ENCODE measurements around the gene PIF1. TPM values are rescaled to one million over a fixed set of nuclear protein-coding genes. Genes with fewer than 3 reads are reported as not detected.
A peak's percentile ranks its signal among the peaks of the same experiment; 100 is the strongest.
"Not testable (repeated sequence)": the region's sequence is repeated elsewhere in the genome, so short reads cannot be mapped to it uniquely, and the experiment has no call there.

PIF1 gene
- total RNA-seq, 1 experiment from 2014 or later: 20.1 TPM

DNA sequence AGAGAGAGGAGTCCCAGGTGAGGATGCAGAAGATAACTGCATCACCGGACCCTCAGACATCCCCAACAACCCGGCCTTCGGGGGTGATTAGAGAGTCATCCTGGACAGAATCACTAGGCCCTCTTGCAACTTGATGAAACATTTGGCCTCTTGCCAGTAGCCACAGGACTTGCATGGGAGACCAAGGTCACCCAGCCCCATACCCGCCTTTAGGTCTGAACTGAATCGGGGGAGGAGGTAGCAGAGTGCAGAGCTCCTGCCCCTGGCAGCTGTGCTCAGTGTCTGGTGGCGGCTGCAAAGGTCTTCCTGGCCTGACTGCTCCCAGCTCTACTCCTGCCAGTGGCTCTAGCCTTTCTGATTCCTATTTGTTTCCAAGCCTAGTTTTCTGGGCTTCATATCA lies 12.4 kb downstream of the PIF1 start:
- Histone ChIP-seq H3K9me3 (replicated peaks) (no peaks in the 10 kb centered on the region), H3K36me3 (peaks cover 25% of the 10 kb centered on the region), H3K4me3 (no peak overlapping the region), H3K27ac (no peak overlapping the region), H3K27me3 (replicated peaks) (no peaks in the 10 kb centered on the region), H3K4me1 (replicated peaks) (0 out of 2 replicates have a peak, but pooled peaks cover 4% of the 10 kb centered on the region)
- DNase-seq (ENCODE audit: low read depth in 1 of 2, low spot score in 2 of 2): no peak

DNA sequence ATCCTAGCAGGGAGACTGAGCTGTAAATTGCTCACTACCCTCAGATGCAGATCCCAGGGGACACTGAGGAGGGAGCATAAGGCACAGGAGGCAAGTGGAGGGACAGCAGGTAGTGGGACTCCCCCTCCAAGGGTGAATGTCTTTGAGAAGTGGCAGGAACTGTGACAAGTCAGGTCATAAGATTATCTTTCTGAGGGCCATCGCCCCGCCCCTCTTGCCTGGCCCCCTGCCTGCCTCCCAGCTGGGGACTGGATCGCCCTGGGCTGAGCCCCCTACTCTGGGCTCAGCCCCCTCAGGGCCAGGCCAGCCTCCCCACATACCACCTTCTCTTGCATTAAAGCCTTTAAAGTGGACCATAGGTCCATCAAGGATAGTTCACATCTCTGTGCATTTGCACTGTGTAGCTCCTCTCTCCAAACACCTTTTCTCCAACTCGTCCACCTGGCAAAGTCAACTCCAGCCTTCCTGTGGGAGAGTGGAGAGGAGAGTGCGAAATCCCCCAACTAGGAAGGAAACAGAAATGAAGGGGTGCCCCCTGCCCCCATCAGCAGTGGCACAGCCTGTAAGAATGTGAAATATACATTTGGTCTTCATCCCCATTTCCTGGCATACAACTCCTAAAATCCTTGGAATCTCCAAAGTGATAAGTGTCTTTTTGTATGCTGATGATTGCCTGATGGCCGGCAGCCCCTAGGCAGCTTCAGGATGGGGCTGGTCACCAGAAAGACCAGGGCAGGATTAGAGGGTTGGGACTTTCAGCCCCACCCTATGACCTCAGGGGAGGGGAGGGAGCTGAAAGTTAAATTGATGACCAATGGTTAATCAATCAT lies 14.7 kb downstream of the PIF1 start:
- DNase-seq (ENCODE audit: low read depth in 1 of 2, low spot score in 2 of 2): no peak
- H3K9me3 ChIP-seq (replicated peaks): no peaks in the 10 kb centered on the region
- H3K27ac ChIP-seq: no peak overlapping the region
- 0 out of 2 replicates have a peak, but pooled peaks cover 4% of the 10 kb centered on the region for H3K4me1 ChIP-seq (replicated peaks)
- H3K27me3 ChIP-seq (replicated peaks): no peaks in the 10 kb centered on the region
- H3K4me3 ChIP-seq: no peak overlapping the region
- H3K36me3 ChIP-seq: peaks cover 4% of the 10 kb centered on the region; the same call in 1 of the 2 replicates

DNA sequence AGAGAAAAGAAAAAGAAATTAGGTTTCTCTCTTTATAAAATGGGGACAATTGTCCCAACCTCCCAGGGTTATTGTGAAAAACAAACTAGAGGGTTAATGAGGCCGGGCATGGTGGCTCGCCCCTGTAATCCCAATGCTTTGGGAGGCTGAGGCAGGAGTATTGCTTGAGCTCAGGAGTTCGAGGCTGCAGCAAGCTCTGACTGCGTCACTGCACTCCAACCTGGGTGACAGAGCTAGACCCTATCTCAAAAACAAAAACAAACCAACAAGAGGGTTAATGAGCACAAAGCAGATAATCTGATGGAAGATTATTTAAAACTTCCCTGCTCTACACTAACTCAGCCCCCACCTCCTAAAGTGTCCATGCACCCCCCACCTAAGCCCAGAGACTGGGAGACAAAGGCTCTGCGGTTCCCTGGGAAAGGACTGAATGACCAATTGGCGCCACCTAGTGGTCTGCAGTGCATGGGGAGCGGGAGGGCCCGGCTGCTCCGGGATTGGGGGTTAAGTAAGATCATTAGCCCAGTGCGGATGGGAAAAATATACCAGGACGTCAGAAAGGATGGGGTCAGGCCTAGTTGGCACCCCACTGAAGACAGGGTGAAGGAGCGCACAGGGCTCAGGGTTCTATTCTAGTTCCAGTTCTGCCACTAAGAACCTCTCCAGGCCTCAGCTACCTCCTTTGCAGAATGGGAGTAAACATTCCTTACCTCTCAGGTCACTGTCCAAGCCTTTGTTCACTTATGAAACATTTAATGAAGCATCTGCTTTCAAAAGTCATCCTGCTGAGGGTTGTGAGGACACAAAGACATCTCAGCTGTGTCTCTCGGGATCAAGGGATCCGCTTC lies 15.6 kb downstream of the PIF1 start:
- Histone ChIP-seq H3K4me1 (replicated peaks) (0 out of 2 replicates have a peak, but pooled peaks cover 4% of the 10 kb centered on the region), H3K27me3 (replicated peaks) (no peaks in the 10 kb centered on the region), H3K4me3 (no peak overlapping the region), H3K36me3 (no peaks in the 10 kb centered on the region), H3K9me3 (replicated peaks) (no peaks in the 10 kb centered on the region), H3K27ac (no peak overlapping the region)
- peak; percentile 72 to 82 for DNase-seq (ENCODE audit: low read depth in 1 of 2, low spot score in 2 of 2)

DNA sequence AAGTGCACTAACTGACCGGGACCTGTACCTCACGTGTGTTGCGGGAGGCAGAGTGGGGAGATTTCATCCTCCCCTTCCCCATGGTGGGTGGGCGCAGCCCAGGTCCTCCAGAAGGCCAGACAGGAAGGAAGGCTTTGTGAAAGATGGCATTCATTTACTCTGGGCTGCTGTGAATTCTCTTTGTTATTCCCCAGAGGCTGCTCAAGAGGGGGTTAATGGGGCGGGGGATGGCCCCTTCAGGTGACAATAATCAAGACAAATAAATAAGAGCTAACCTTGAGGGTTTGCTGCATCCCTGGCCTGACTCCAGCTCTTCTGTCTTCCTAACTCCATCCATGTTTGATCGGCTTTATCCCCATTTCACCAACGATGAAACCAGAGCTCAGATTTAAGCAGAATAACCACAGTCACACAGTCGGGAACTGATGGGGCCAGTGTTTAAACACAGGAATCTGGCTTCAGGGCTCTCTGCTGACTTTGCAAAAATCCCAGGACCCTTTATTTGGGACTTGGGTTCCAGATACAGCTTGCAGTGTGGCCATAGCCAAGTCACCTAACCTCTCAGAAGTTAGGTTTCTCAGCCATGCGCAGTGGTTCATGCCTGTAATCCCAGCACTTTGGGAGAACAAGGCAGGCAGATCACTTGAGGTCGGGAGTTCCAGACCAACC lies 16.5 kb downstream of the PIF1 start:
- Histone ChIP-seq H3K27me3 (replicated peaks) (no peaks in the 10 kb centered on the region), H3K9me3 (replicated peaks) (no peaks in the 10 kb centered on the region), H3K36me3 (no peaks in the 10 kb centered on the region), H3K4me3 (no peak overlapping the region), H3K27ac (no peak overlapping the region), H3K4me1 (replicated peaks) (0 out of 2 replicates have a peak, but pooled peaks cover 4% of the 10 kb centered on the region)
- DNase-seq (ENCODE audit: low read depth in 1 of 2, low spot score in 2 of 2): no peak

DNA sequence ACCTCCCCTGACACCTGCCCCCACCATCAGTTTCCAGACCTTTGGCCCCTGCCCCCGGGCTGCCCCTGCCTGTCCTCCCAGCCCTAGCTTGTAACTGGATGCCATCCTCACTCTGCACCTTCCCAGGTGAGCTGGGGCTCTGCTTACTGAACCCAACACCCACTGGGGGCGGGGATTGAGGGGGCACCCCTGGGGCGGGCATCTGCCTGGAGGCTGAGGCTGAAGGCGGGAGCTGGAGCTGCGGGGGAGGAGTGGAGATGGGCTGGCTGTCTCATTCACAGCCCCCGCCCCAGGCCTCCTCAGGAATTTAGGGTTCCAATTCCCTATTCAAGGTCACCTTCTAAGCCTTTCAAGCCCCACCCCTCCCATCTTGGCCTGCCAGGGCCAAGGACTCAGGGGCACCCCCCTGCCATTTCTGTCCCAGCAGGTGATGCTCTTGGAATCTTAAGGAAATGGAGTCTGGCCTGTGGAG lies 17.7 kb downstream of the PIF1 start:
- H3K27me3 ChIP-seq (replicated peaks): no peaks in the 10 kb centered on the region
- no peaks in the 10 kb centered on the region for H3K9me3 ChIP-seq (replicated peaks)
- DNase-seq (ENCODE audit: low read depth in 1 of 2, low spot score in 2 of 2): no peak
- H3K4me3 ChIP-seq: no peak overlapping the region
- H3K27ac ChIP-seq: no peak overlapping the region
- no peaks in the 10 kb centered on the region for H3K36me3 ChIP-seq
- H3K4me1 ChIP-seq (replicated peaks): 0 out of 2 replicates have a peak, but pooled peaks cover 4% of the 10 kb centered on the region

DNA sequence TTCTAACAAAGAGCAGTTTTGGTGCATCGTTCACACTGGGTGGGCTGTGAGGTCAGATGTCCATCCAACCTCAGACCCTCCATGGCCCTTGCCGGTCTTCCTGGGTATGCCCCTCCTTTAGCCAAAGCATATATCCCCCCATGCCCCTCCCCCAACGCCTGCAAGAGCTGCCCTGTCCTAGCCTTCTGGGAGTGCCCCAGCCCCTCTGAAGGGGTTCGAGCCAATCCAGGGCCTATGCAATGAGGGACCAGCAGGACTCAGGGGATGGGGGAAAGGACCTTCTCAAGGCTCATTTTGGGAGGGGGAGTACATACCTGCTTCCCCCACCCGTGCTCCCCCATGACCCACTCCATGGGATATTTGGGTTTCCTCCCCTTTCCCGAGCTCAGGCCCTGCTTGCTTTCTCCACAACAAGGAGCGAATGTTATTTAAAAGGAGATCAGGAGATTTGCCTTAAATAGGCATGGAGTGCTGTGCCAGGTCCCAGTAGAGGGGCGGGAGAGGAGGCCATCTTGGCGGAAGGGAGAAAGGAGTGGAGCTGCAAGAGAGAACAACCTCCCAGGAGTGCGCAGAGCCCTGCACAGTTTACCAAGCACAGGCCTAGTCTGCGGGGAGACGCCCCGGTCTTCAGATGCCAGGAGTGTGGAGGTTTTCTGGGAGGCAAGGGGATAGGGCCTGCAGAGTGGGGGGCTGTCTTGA lies 18.2 kb downstream of the PIF1 start:
- DNase-seq (ENCODE audit: low read depth in 1 of 2, low spot score in 2 of 2): no peak
- no peaks in the 10 kb centered on the region for H3K27me3 ChIP-seq (replicated peaks)
- no peak overlapping the region for H3K27ac ChIP-seq
- H3K36me3 ChIP-seq: no peaks in the 10 kb centered on the region
- H3K4me1 ChIP-seq (replicated peaks): 0 out of 2 replicates have a peak, but pooled peaks cover 4% of the 10 kb centered on the region
- no peak overlapping the region for H3K4me3 ChIP-seq
- H3K9me3 ChIP-seq (replicated peaks): no peaks in the 10 kb centered on the region

DNA sequence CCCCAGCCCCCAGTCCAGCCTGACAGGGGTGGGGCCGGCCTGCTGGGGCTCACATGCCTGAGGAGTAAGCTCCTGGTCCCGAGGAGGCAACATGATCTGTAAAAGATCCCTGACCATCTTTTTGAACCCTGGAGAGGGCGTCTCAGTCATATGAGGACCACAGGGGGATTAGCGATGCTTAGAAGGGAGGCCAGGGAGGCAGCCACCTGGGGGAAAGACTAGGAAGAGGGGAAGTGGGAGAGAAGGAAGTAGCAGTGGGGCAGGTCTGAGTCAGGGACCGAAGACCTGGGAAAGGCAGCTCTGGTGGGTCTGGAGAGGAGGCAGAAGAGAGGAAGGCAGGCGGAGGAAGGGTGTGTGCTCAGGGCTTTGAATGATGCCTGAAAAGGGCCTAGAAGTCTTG lies 18.9 kb downstream of the PIF1 start:
- no peak for DNase-seq (ENCODE audit: low read depth in 1 of 2, low spot score in 2 of 2)
- Histone ChIP-seq H3K27ac (no peak overlapping the region), H3K36me3 (no peaks in the 10 kb centered on the region), H3K4me1 (replicated peaks) (0 out of 2 replicates have a peak, but pooled peaks cover 4% of the 10 kb centered on the region), H3K27me3 (replicated peaks) (no peaks in the 10 kb centered on the region), H3K9me3 (replicated peaks) (no peaks in the 10 kb centered on the region), H3K4me3 (no peak overlapping the region)

DNA sequence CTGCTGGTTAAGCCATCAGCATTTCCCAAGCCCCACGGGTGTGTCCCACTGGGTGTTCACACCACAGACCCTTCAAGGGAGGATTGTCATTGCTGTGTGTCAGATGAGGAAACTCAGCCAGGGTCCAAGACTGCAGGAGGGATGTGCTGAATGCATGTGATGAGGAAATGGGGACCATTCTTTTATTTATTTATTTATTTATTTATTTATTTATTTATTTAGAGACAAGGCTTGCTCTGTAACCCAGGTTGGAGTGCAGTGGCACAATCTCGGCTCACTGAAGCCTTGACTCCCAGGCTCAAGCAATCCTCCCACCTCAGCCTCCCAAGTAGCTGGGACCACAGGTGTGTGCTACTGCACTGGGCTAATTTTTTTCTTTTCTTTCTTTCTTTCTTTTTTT lies 20.8 kb downstream of the PIF1 start:
- H3K27me3 ChIP-seq (replicated peaks): no peaks in the 10 kb centered on the region
- no peaks in the 10 kb centered on the region for H3K9me3 ChIP-seq (replicated peaks)
- DNase-seq (ENCODE audit: low read depth in 1 of 2, low spot score in 2 of 2): no peak
- H3K36me3 ChIP-seq: no peaks in the 10 kb centered on the region
- H3K27ac ChIP-seq: no peak overlapping the region
- H3K4me1 ChIP-seq (replicated peaks): no peaks in the 10 kb centered on the region
- no peak overlapping the region for H3K4me3 ChIP-seq

DNA sequence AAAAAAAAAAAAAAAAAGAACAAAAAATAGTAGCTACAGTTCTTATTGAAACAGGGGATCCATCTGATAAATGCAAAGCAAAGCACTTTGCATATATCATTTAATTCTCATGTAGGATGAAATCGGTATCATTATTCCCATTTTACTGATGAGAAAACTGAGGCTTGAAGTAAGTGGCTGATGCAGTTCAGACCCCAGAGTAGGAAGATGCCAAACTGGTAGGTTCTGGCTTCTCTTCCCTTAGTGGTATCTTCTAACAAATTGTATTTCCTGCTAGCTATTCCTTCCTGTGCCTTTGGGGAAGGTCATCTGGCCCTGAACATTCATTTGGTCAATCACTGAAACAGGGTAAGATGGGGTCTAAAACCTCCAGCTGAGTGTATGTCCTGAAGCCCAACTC lies 21.9 kb downstream of the PIF1 start:
- Histone ChIP-seq H3K27ac (no peak overlapping the region), H3K36me3 (no peaks in the 10 kb centered on the region), H3K9me3 (replicated peaks) (no peaks in the 10 kb centered on the region), H3K27me3 (replicated peaks) (no peaks in the 10 kb centered on the region), H3K4me3 (no peak overlapping the region), H3K4me1 (replicated peaks) (no peaks in the 10 kb centered on the region)
- no peak for DNase-seq (ENCODE audit: low read depth in 1 of 2, low spot score in 2 of 2)

DNA sequence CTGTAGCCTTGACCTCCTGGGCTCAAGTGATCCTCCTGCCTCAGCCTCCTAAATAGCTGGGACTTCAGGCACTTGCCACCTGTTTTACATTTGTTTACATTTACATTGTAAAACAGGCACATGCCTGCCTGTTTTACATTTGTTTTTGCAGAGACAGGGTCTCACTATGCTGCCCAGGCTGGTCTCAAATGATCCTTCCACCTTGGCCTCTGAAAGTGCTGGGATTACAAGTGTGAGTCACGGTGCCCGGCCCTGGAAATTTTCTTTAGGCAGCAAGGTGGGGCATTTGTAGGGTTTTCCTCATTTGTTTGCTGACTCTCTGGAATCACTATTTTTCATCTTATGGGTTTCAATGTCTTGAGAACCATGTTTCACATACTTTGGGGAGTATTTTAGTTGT lies 25.0 kb downstream of the PIF1 start:
- Histone ChIP-seq H3K4me1 (replicated peaks) (no peaks in the 10 kb centered on the region), H3K27ac (no peak overlapping the region)
- DNase-seq (ENCODE audit: low read depth in 1 of 2, low spot score in 2 of 2): no peak

DNA sequence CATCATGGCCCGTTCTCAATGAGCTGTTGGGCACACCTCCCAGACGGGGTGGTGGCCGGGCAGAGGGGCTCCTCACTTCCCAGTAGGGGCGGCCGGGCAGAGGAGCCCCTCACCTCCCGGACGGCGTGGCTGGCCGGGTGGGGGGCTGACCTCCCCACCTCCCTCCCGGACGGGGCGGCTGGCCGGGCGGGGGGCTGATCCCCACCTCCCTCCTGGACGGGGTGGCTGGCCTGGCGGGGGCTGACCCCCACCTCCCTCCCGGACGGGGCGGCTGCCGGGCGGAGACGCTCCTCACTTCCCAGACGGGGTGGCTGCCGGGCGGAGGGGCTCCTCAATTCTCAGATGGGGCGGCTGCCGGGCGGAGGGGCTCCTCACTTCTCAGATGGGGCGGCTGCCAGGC lies 26.5 kb downstream of the PIF1 start:
- H3K4me3 ChIP-seq; DNase-seq (ENCODE audit: low read depth in 1 of 2, low spot score in 2 of 2); H3K27me3 ChIP-seq (replicated peaks); H3K27ac ChIP-seq; H3K4me1 ChIP-seq (replicated peaks); H3K9me3 ChIP-seq (replicated peaks); H3K36me3 ChIP-seq: not testable (repeated sequence)

More for the DNA sequence above, 25.0 kb downstream of the PIF1 start:
- Histone ChIP-seq H3K36me3 (no peaks in the 10 kb centered on the region), H3K27me3 (replicated peaks) (no peaks in the 10 kb centered on the region), H3K9me3 (replicated peaks) (no peaks in the 10 kb centered on the region), H3K4me3 (no peak overlapping the region)

DNA sequence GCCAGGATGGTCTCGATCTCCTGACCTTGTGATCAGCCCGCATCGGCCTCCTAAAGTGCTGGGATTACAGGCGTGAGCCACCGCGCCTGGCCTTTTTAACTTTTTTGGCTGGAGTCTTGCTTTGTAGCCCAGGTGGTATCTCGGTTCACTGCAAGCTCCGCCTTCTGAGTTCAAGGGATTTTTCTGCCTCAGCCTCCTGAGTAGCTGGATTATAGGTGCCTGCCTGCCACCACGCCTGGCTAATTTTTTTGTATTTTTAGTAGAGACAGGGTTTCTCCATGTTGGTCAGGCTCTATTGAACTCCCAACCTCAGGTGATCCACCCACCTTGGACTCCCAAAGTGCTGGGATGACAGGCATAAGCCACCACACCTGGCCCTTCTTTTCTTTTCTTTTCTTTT lies 29.5 kb downstream of the PIF1 start:
- not testable (repeated sequence) for H3K27ac ChIP-seq

DNA sequence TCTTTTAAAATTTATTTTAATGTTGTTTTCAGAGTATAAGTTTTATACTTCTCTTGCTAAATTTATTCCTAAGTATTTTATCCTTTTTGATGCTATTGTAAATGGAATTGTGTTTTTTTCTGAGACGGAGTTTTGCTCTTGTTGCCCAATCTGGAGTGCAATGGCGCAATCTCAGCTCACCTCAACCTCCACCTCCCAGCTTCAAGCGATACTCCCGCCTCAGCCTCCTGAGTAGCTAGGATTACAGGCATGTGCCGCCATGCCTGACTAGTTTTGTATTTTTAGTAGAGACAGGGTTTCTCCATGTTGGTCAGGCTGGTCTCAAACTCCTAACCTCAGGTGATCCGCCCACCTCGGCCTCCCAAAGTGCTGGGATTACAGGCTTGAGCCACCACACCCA lies 30.1 kb downstream of the PIF1 start:
- not testable (repeated sequence) for DNase-seq (ENCODE audit: low read depth in 1 of 2, low spot score in 2 of 2); H3K4me1 ChIP-seq (replicated peaks); H3K36me3 ChIP-seq; H3K27ac ChIP-seq; H3K4me3 ChIP-seq; H3K9me3 ChIP-seq (replicated peaks); H3K27me3 ChIP-seq (replicated peaks)

More for the DNA sequence above, 29.5 kb downstream of the PIF1 start:
- H3K4me3 ChIP-seq; H3K4me1 ChIP-seq (replicated peaks); H3K27me3 ChIP-seq (replicated peaks); DNase-seq (ENCODE audit: low read depth in 1 of 2, low spot score in 2 of 2); H3K36me3 ChIP-seq; H3K9me3 ChIP-seq (replicated peaks): not testable (repeated sequence)

Measured in SJSA1 (cell line).